Measurements from ENCODE around the gene GUCY2F.

GRCh38 chrX:109345856-109346255 is 136.0 kb downstream of the GUCY2F start:
- TF ChIP-seq CTCF (conservative IDR thresholded peaks at IDR 0.05 in 1 of 2, IDR thresholded peaks at IDR 0.05 in 1 of 2; ENCODE audit: low read depth in 1 of 2, low read length in 2 of 2), result no peak
- no peak for TF ChIP-seq EZH2 (IDR thresholded peaks at IDR 0.05; ENCODE audit: low read length, missing control alignments)
